ENCODE measurements around the gene SLC45A2. TPM values are rescaled to one million over a fixed set of nuclear protein-coding genes. Genes with fewer than 3 reads are reported as not detected.

The SLC45A2 gene
- total and polyA plus RNA-seq, 2 of the 8 experiments (the other 6 are each of a cell fraction or from before 2014, with no cell fraction given) = 0.09 TPM; not detected in 1

DNA sequence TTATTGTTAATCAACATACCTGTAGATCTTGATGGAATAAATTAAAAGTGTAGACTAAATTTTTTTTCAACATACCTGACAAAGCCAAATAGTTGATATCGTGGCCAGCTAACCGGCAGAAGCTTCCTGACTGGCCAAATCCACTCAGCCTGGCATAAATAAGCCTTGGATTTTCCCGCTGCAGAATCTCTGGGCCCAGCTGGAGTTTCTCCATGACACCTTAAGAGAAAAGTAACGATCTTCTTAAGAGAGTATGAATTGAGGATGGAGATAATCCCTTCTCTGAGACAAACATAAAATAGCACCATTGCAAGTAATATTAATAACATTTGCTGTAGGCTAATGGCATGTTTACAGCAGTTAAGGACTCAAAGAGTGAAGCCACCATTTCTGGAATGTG is 21.2 kb upstream of the SLC45A2 start:
- H4K5ac ChIP-seq (ENCODE audit: insufficient read length, low read depth, low read length) = no peak overlapping the region
- H2BK120ac ChIP-seq (replicated peaks; ENCODE audit: low read depth, low read length) = no peak overlapping the region
- 94% methylated on average over 4 of the region's 4 CpGs; no CpG with 5 or more reads in 1 of the 2 experiments for WGBS, 2 experiments (ENCODE audit: extremely low coverage in 1 of 2, insufficient coverage in 1 of 2, insufficient read length in 1 of 2, insufficient replicate concordance in 2 of 2, low coverage in 1 of 2, low lambda C conversion rate in 2 of 2, missing lambda C conversion rate in 1 of 2)
- no peak overlapping the region for H3K27ac ChIP-seq (ENCODE audit: low read depth, low read length)
- no peak overlapping the region for H3K4me3 ChIP-seq (ENCODE audit: extremely low read depth in 1 of 4, insufficient read depth in 2 of 4, low read depth in 3 of 4, low read length in 4 of 4)
- no peak overlapping the region for H2BK15ac ChIP-seq (ENCODE audit: low read length)
- H3K56ac ChIP-seq (replicated peaks; ENCODE audit: insufficient read length, low read depth, low read length) = no peak overlapping the region
- no peak for TF ChIP-seq TBP (IDR thresholded peaks at IDR 0.05; ENCODE audit: low read depth, low read length)
- H3K14ac ChIP-seq (ENCODE audit: insufficient read length) = no peak overlapping the region
- ChIA-PET CTCF (ENCODE audit: partially characterized antibody) (interaction anchor here (1.6 kb wide), 1 partner anchor 9 kb away, joined by 4 read pairs; no protein-coding TSS in a partner anchor), POLR2A (ENCODE audit: partially characterized antibody) (interaction anchor here (1.3 kb wide), 1 partner anchor 9 kb away, joined by 4 read pairs; no protein-coding TSS in a partner anchor)
- H3K4me2 ChIP-seq (ENCODE audit: insufficient read depth in 1 of 2, low read depth in 2 of 2, low read length in 2 of 2) = no peak overlapping the region
- H3K79me2 ChIP-seq (ENCODE audit: control insufficient read depth in 1 of 2, insufficient read depth in 2 of 2, low read length in 2 of 2) = no peaks in the 10 kb centered on the region
- peaks cover 3% of the 10 kb centered on the region for H3K23me2 ChIP-seq (ENCODE audit: low read depth, low read length)
- H3K4me1 ChIP-seq (replicated peaks in 1 of 4; ENCODE audit: control insufficient read depth in 3 of 4, insufficient read depth in 4 of 4, low read length in 3 of 4) = peaks cover 1 to 5% (median 4%) of the 10 kb centered on the region in 4 experiments; a peak in 5 of 7 replicates
- no peak overlapping the region for H2BK20ac ChIP-seq (ENCODE audit: low read length)
- H4K91ac ChIP-seq (replicated peaks; ENCODE audit: insufficient read length, low read length) = no peak overlapping the region
- H3K36me3 ChIP-seq (ENCODE audit: control insufficient read depth in 2 of 4, insufficient read depth in 4 of 4, low read length in 3 of 4) = peaks cover 0 to 13% (median 3%) of the 10 kb centered on the region in 4 experiments; a peak in 5 of 8 replicates
- DNase-seq (ENCODE audit: low read depth in 1 of 2, low spot score in 2 of 2) (no peak), FAIRE-seq (no peak)
- H4K8ac ChIP-seq (ENCODE audit: extremely low read depth, insufficient read depth, low read length) = no peak overlapping the region
- no peak overlapping the region for H2AFZ ChIP-seq (ENCODE audit: low read length)
- H3K4ac ChIP-seq (replicated peaks; ENCODE audit: insufficient read length, low read depth, low read length) = no peak overlapping the region
- no peak overlapping the region for H3K18ac ChIP-seq (ENCODE audit: extremely low read depth, low read length)
- no peaks in the 10 kb centered on the region for H3K79me1 ChIP-seq (ENCODE audit: low read depth, low read length)
- no peak overlapping the region for H2BK12ac ChIP-seq (ENCODE audit: low read depth, low read length)
- H3K27me3 ChIP-seq (replicated peaks in 1 of 4; ENCODE audit: control insufficient read depth in 3 of 4, extremely low read depth in 1 of 4, insufficient read depth in 3 of 4, low read length in 3 of 4) = no peaks in the 10 kb centered on the region
- H3K23ac ChIP-seq (ENCODE audit: insufficient read length) = no peak overlapping the region
- H3K9me3 ChIP-seq (ENCODE audit: insufficient read depth in 2 of 2, low read depth in 1 of 2, low read length in 1 of 2) = no peaks in the 10 kb centered on the region
- no peaks in the 10 kb centered on the region for H4K20me1 ChIP-seq (replicated peaks in 1 of 2; ENCODE audit: control insufficient read depth in 1 of 2, insufficient read depth in 2 of 2, low read length in 2 of 2)
- no peak overlapping the region for H3K9ac ChIP-seq (replicated peaks in 1 of 4; ENCODE audit: extremely low read depth in 1 of 4, low read depth in 3 of 4, low read length in 3 of 4)
- H2AK5ac ChIP-seq (ENCODE audit: low read depth, low read length) = no peak overlapping the region
- H2BK5ac ChIP-seq (ENCODE audit: low read depth, low read length) = no peak overlapping the region
